Thyroid gland (tissue), 4 donors: Measurements from ENCODE around the gene CDHR5.

Experiments used
- CTCF ChIP-seq, 6 experiments: fragments of 200-600 bp in 3 of 6; fragments of 450-650 bp in 3 of 6; sonication (generic) in 3 of 6; IDR thresholded peaks; one replicate each; pipeline ENCODE4 v1.5.1; 2016 to 2019; ENCODE audit warnings: antibody characterized with exemption in 6 of 6, mild to moderate bottlenecking in 2 of 6, inconsistent platforms in 1 of 6, moderate library complexity in 1 of 6
- POLR2A ChIP-seq, 2 donors: fragments of 450-650 bp; IDR thresholded peaks; one replicate each; pipeline ENCODE4 v1.6.1; 2017; ENCODE audit warnings: antibody characterized with exemption in 2 of 2, mild to moderate bottlenecking in 2 of 2, moderate library complexity in 1 of 2

GRCh38 chr11:573146-573759, 51.5 kb downstream of the CDHR5 start:
- TF ChIP-seq CTCF (IDR thresholded peaks at IDR 0.05) (no peak), POLR2A (IDR thresholded peaks at IDR 0.05) (no peak)
